Activated CD4-positive, alpha-beta T cell treated with anti-CD3 and anti-CD28 coated beads, Interleukin-10, Interleukin-2, amounts not matched to agents 100 ng/mL and 50 ng/mL, durations not matched to agents 16 hours and 8 hours (primary cell): Measurements from ENCODE around the gene ST6GALNAC3.
"Not testable (repeated sequence)": the region's sequence is repeated elsewhere in the genome, so short reads cannot be mapped to it uniquely, and the experiment has no call there.

Experiments
- DNase-seq: peaks from one replicate; pipeline ENCODE4 v3.0.0-alpha.2; 2020

Gene ST6GALNAC3

GRCh38 chr1:76601465-76601864 is 526.9 kb downstream of the ST6GALNAC3 start:
- DNase-seq = no peak

GRCh38 chr1:76607717-76608116 is 533.2 kb downstream of the ST6GALNAC3 start:
- no peak for DNase-seq

GRCh38 chr1:76611770-76612445 is 537.4 kb downstream of the ST6GALNAC3 start:
- no peak for DNase-seq

GRCh38 chr1:76613886-76614285 is 539.3 kb downstream of the ST6GALNAC3 start:
- no peak for DNase-seq

GRCh38 chr1:76615253-76616035 is 540.9 kb downstream of the ST6GALNAC3 start:
- DNase-seq = no peak

- DNase-seq = no peak
Measured at GRCh38 chr1:76620371-76620770, 545.8 kb downstream of the ST6GALNAC3 start.

GRCh38 chr1:76622774-76623528 is 548.4 kb downstream of the ST6GALNAC3 start:
- no peak for DNase-seq

GRCh38 chr1:76625886-76626678 is 551.5 kb downstream of the ST6GALNAC3 start:
- no peak for DNase-seq

- DNase-seq = no peak
Measured at GRCh38 chr1:76627498-76627897, 553.0 kb downstream of the ST6GALNAC3 start.

GRCh38 chr1:76627901-76628300 is 553.4 kb downstream of the ST6GALNAC3 start:
- DNase-seq = no peak

GRCh38 chr1:76632136-76632535 is 557.6 kb downstream of the ST6GALNAC3 start:
- DNase-seq = no peak

- no peak for DNase-seq
Measured at GRCh38 chr1:76635784-76636183, 561.2 kb downstream of the ST6GALNAC3 start.

- no peak for DNase-seq
Measured at GRCh38 chr1:76639181-76639580, 564.6 kb downstream of the ST6GALNAC3 start.

- no peak for DNase-seq
Measured at GRCh38 chr1:76640092-76640491, 565.5 kb downstream of the ST6GALNAC3 start.

GRCh38 chr1:76640723-76641122 is 566.2 kb downstream of the ST6GALNAC3 start:
- DNase-seq = no peak

- DNase-seq = no peak
Measured at GRCh38 chr1:76644139-76644538, 569.6 kb downstream of the ST6GALNAC3 start.

GRCh38 chr1:76652860-76653259 is 578.3 kb downstream of the ST6GALNAC3 start:
- DNase-seq = not testable (repeated sequence)

GRCh38 chr1:76657623-76658022 is 583.1 kb downstream of the ST6GALNAC3 start:
- no peak for DNase-seq

GRCh38 chr1:76659171-76659940 is 584.8 kb downstream of the ST6GALNAC3 start:
- DNase-seq = no peak

- DNase-seq = no peak
Measured at GRCh38 chr1:76661531-76661930, 587.0 kb downstream of the ST6GALNAC3 start.

GRCh38 chr1:76666499-76666898 is 592.0 kb downstream of the ST6GALNAC3 start:
- no peak for DNase-seq

- DNase-seq = no peak
Measured at GRCh38 chr1:76668046-76668445, 593.5 kb downstream of the ST6GALNAC3 start.
